Natural killer cell (primary cell): ENCODE data around the gene CYP27B1. TPM values are rescaled to one million over a fixed set of nuclear protein-coding genes. Genes with fewer than 3 reads are reported as not detected.
A peak's percentile ranks its signal among the peaks of the same experiment; 100 is the strongest.

Experiments
- ATAC-seq, 3 donors: fragments of 150-1000 bp in 2 of 3; fragments of 200-7000 bp in 1 of 3; cut with Tn5 transposase; 1 replicate in 1 of 3; 2 replicates in 2 of 3; pipeline ENCODE4 v1.10.0; 2021; ENCODE audit warnings: mild to moderate bottlenecking in 2 of 3, moderate library complexity in 2 of 3
- DNase-seq, 2 donors: peaks; one replicate each; pipeline versions ENCODE4 v3.0.0 to v3.0.0-alpha.2; 2013 to 2021; ENCODE audit warnings: mixed read lengths in 1 of 2
- H3K27ac ChIP-seq: one replicate; pipeline ENCODE4 v1.5.1; 2013; ENCODE audit warnings: mild to moderate bottlenecking, low read length
- H3K27me3 ChIP-seq: one replicate; pipeline ENCODE4 v1.6.1; 2013; ENCODE audit warnings: low read length; ENCODE audit not compliant: control insufficient read depth, insufficient read depth
- H3K36me3 ChIP-seq: one replicate; pipeline ENCODE4 v1.6.1; 2013; ENCODE audit warnings: low read length; ENCODE audit not compliant: control insufficient read depth, insufficient read depth
- H3K4me1 ChIP-seq: one replicate; pipeline ENCODE4 v1.6.1; 2013; ENCODE audit warnings: low read length; ENCODE audit not compliant: control insufficient read depth, insufficient read depth
- H3K4me3 ChIP-seq: one replicate; pipeline ENCODE4 v1.5.1; 2013; ENCODE audit warnings: low read length
- H3K9me3 ChIP-seq: one replicate; pipeline ENCODE4 v1.6.1; 2013; ENCODE audit warnings: low read length; ENCODE audit not compliant: control insufficient read depth, insufficient read depth
- H3K27ac Mint-ChIP-seq, 2 donors: one replicate each; pipeline ENCODE4 v1.8.0; 2022; ENCODE audit warnings: mild to moderate bottlenecking in 2 of 2, mixed read lengths in 2 of 2, moderate library complexity in 1 of 2
- H3K27me3 Mint-ChIP-seq, 2 donors: one replicate each; pipeline ENCODE4 v1.8.0; 2022; ENCODE audit warnings: low read depth in 2 of 2, mixed read lengths in 2 of 2
- H3K36me3 Mint-ChIP-seq: one replicate; pipeline ENCODE4 v1.8.0; 2022; ENCODE audit warnings: mixed read lengths
- H3K4me1 Mint-ChIP-seq, 2 donors: one replicate each; pipeline ENCODE4 v1.8.0; 2022; ENCODE audit warnings: mixed read lengths in 2 of 2
- H3K4me3 Mint-ChIP-seq: one replicate; pipeline ENCODE4 v1.8.0; 2022; ENCODE audit warnings: mild to moderate bottlenecking, moderate library complexity, mixed read lengths
- H3K9me3 Mint-ChIP-seq, 2 donors: one replicate each; pipeline ENCODE4 v1.8.0; 2022; ENCODE audit warnings: mixed read lengths in 2 of 2
- WGBS: methylation state at CpG from one replicate; pipeline ENCODE4 v1.1.7; 2013; ENCODE audit warnings: missing lambda C conversion rate; ENCODE audit not compliant: insufficient coverage; 5-methylcytosine and 5-hydroxymethylcytosine counted together
- intact Hi-C: fragments of 100-400 bp; cut with micrococcal nuclease; formaldehyde crosslinking; loops from one replicate; pipeline ENCODE4 v1.14.2; 2022
- total RNA-seq, 4 donors: library from RNA; stranded (reverse); fragments of 120-200 nt in 1 of 4; gene quantifications; one replicate each; pipeline versions ENCODE4 v1.2.3 to v1.2.4, GENCODE V29; 2013 to 2022
- TF ChIP-seq, protein P1 (sequence below): fragments of 200-600 bp; IDR thresholded peaks from one replicate; pipeline ENCODE4 v1.8.0; 2022; ENCODE audit warnings: antibody characterized with exemption

Gene CYP27B1
- total RNA-seq, 3 donors from 2014 or later (not counting 1 experiment from before 2014, with no cell fraction given), result 1.1 to 1.7 (median 1.6) TPM

DNA sequence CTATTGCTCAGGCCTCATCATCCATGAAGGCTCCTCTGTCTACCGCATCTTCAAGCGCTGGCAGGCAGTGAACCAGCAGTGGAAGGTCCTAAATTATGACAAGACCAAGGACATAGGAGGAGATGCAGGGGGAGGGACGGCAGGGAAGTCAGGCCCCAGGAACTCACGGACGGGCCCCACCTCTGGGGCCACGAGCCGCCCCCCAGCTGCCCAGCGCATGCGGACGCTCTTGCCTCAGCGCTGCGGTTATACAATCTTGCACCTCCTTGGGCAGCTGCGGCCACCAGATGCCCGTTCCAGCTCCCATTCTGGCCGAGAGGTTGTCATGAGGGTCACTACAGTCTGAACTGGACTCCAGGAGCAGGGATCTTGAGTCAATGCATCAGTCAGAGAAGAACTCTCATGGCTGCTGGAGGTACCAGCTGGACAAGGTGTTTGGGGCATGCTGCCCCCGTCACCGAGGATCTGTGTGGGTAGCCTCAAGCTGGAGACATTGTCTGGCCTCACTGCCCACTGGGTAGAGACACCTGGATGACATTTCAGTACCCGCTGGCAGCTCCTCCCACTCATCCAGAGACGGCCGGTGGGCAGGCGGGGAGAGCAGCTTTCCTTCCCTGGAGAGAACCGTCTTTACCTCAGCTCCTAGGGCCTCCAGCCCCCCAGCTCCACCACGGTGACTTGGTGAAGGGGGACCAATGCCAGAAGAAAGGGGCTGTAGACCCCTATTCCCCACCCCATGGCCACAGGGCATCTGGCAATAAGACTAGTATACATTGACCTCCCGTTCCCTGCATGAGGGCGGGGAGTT is 8.1 kb downstream of the CYP27B1 start:
- WGBS, result 97% methylated on average over 23 of the region's 25 CpGs
- Mint-ChIP-seq H3K4me3 (no peak overlapping the region), H3K36me3 (no peaks in the 10 kb centered on the region), H3K27ac (no peak overlapping the region), H3K27me3 (peaks cover 8 to 14% of the 10 kb centered on the region in 2 donors), H3K9me3 (no peaks in the 10 kb centered on the region), H3K4me1 (peaks cover 27 to 37% of the 10 kb centered on the region in 2 donors)
- peaks cover 25% of the 10 kb centered on the region for H3K4me1 ChIP-seq
- peaks cover 5% of the 10 kb centered on the region for H3K27me3 ChIP-seq
- H3K9me3 ChIP-seq, result no peaks in the 10 kb centered on the region
- H3K36me3 ChIP-seq, result peaks cover 12% of the 10 kb centered on the region
- H3K4me3 ChIP-seq, result no peak overlapping the region
- TF ChIP-seq, protein P1, sequence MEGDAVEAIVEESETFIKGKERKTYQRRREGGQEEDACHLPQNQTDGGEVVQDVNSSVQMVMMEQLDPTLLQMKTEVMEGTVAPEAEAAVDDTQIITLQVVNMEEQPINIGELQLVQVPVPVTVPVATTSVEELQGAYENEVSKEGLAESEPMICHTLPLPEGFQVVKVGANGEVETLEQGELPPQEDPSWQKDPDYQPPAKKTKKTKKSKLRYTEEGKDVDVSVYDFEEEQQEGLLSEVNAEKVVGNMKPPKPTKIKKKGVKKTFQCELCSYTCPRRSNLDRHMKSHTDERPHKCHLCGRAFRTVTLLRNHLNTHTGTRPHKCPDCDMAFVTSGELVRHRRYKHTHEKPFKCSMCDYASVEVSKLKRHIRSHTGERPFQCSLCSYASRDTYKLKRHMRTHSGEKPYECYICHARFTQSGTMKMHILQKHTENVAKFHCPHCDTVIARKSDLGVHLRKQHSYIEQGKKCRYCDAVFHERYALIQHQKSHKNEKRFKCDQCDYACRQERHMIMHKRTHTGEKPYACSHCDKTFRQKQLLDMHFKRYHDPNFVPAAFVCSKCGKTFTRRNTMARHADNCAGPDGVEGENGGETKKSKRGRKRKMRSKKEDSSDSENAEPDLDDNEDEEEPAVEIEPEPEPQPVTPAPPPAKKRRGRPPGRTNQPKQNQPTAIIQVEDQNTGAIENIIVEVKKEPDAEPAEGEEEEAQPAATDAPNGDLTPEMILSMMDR, result no peak
- intact Hi-C loops, result no loop called here
- DNase-seq, result no peak
- H3K27ac ChIP-seq, result no peak overlapping the region
- no peak for ATAC-seq

- H3K27ac ChIP-seq, result no peak overlapping the region
- H3K36me3 ChIP-seq, result peaks cover 12% of the 10 kb centered on the region
- no peaks in the 10 kb centered on the region for H3K36me3 Mint-ChIP-seq
- H3K9me3 Mint-ChIP-seq, result no peaks in the 10 kb centered on the region
- TF ChIP-seq, protein P1, result no peak
- H3K4me1 Mint-ChIP-seq, result peaks cover 35 to 46% of the 10 kb centered on the region in 2 donors
- H3K27me3 ChIP-seq, result no peaks in the 10 kb centered on the region
- H3K9me3 ChIP-seq, result no peaks in the 10 kb centered on the region
- H3K4me1 ChIP-seq, result peaks cover 27% of the 10 kb centered on the region
- 97% methylated on average over 3 of the region's 4 CpGs for WGBS
- no peak for DNase-seq
- intact Hi-C loops, result loop anchor here (2.0 kb wide), 1 partner anchor 147 kb away; no protein-coding TSS in a partner anchor
- no peak for ATAC-seq
- no peak overlapping the region for H3K27ac Mint-ChIP-seq
- H3K27me3 Mint-ChIP-seq, result peaks cover 0 to 4% of the 10 kb centered on the region in 2 donors
- H3K4me3 ChIP-seq, result no peak overlapping the region
- H3K4me3 Mint-ChIP-seq, result peak overlapping the region; percentile 35
These were observed 9.1 kb downstream of the CYP27B1 start for GRCh38 chr12:57757771-57758170.

DNA sequence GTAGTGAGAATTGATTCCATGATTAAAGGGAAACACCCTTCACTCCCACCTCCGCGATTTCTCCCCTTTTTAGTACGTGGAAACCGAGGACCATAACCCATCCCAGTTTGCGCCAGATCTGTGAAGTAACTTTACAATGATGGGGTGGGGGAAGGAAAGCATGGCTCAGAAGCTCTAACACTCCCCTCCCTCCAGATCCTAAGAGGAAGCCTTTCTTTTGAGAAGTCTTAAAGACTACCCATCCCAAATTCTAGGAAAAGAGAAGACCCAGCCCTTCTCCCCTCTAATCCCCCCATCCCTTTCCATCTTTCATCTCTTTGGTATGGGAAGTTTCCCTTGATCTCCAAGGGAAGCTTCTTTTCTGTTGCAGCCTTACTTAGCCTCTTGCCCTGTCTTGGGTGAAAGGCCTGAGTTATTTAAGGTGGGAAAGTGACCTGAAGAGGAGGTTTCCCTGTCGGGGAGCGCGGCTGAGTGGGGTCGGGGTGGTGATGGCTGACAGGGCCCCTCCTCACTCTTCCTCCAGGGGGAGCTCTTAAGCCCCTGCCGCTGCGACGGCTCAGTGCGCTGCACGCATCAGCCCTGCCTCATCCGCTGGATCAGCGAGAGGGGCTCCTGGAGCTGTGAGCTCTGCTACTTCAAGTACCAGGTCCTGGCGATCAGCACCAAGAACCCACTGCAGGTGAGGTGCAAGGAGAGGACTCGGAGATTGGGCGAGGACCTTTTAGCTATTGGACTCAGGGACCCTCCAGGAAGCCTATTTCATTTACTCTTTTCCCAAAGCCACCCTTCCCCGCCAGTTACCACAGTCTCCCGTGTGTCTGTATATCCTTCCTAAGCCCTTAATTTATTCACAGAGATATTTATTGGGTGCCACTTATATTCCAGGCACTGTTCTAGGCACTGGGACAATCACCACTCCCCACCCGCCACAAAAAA is 10.2 kb downstream of the CYP27B1 start:
- ATAC-seq (peak in 2 of 3 donors; percentile 11 to 16), DNase-seq (peak; percentile 55 to 87)
- peak overlapping the region; percentile 50 for H3K4me3 ChIP-seq
- no peaks in the 10 kb centered on the region for H3K27me3 ChIP-seq
- 40% methylated on average over 17 of the region's 22 CpGs for WGBS
- peaks cover 12% of the 10 kb centered on the region for H3K36me3 ChIP-seq
- TF ChIP-seq, protein P1, result peak; percentile 77
- intact Hi-C loops, result loop anchor here (1.0 to 2.0 kb wide), 2 partner anchors 26 to 148 kb away; partner anchors contain the start of gene TSFM
- H3K9me3 ChIP-seq, result no peaks in the 10 kb centered on the region
- Mint-ChIP-seq H3K27me3 (no peaks in the 10 kb centered on the region), H3K4me3 (peak overlapping the region; percentile 91), H3K9me3 (no peaks in the 10 kb centered on the region), H3K36me3 (no peaks in the 10 kb centered on the region), H3K27ac (peak overlapping the region; percentile 67 to 85), H3K4me1 (peaks cover 43 to 54% of the 10 kb centered on the region in 2 donors)
- H3K27ac ChIP-seq, result peak overlapping the region; percentile 28
- peaks cover 35% of the 10 kb centered on the region for H3K4me1 ChIP-seq
